Astrocyte (in vitro differentiated cells and primary cell): ENCODE results near the gene SLC22A4. TPM values are rescaled to one million over a fixed set of nuclear protein-coding genes. Genes with fewer than 3 reads are reported as not detected.

Source experiments
- DNase-seq: peaks from one replicate; pipeline ENCODE4 v3.0.0-alpha.2; 2010; ENCODE audit warnings: low read depth
- FAIRE-seq: peaks from 2 replicates; lab custom pipeline; 2011; peaks lifted over from hg19 to GRCh38; lab: Jason Lieb, UNC
- H2AFZ ChIP-seq: 2 replicates; pipeline ENCODE4 v1.6.0; 2012; ENCODE audit warnings: low read depth, low read length, inconsistent platforms
- H3K27ac ChIP-seq: 2 replicates; pipeline ENCODE4 v1.5.1; 2011; ENCODE audit warnings: low read depth, low read length, inconsistent platforms
- H3K27me3 ChIP-seq: 2 replicates; pipeline ENCODE4 v1.6.0; 2011; ENCODE audit warnings: low read length, inconsistent platforms; ENCODE audit not compliant: insufficient read depth
- H3K36me3 ChIP-seq: 2 replicates; pipeline ENCODE4 v1.5.1; 2011; ENCODE audit warnings: low read length, inconsistent platforms; ENCODE audit not compliant: insufficient read depth
- H3K4me1 ChIP-seq: 2 replicates; pipeline ENCODE4 v1.5.1; 2011; ENCODE audit warnings: low read length, inconsistent platforms; ENCODE audit not compliant: insufficient read depth
- H3K4me2 ChIP-seq: 2 replicates; pipeline ENCODE4 v1.6.0; 2012; ENCODE audit warnings: low read length, inconsistent platforms
- H3K4me3 ChIP-seq: 2 replicates; pipeline ENCODE4 v1.5.1; 2011; ENCODE audit warnings: low read depth, mild to moderate bottlenecking, low read length, inconsistent platforms; ENCODE audit not compliant: insufficient read depth
- H3K79me2 ChIP-seq: 2 replicates; pipeline ENCODE4 v1.6.0; 2012; ENCODE audit warnings: mild to moderate bottlenecking, low read length, inconsistent platforms; ENCODE audit not compliant: insufficient read depth
- H3K9ac ChIP-seq: 2 replicates; pipeline ENCODE4 v1.6.0; 2012; ENCODE audit warnings: mild to moderate bottlenecking, low read length, inconsistent platforms
- H3K9me3 ChIP-seq: 2 replicates; pipeline ENCODE4 v1.5.1; 2012; ENCODE audit warnings: low read depth, mild to moderate bottlenecking, low read length, inconsistent platforms; ENCODE audit not compliant: insufficient read depth
- H4K20me1 ChIP-seq: 2 replicates; pipeline ENCODE4 v1.6.0; 2012; ENCODE audit warnings: low read length, inconsistent platforms; ENCODE audit not compliant: insufficient read depth
- H3K27ac Mint-ChIP-seq: one replicate; pipeline ENCODE4 v1.8.0; 2021; ENCODE audit warnings: mild to moderate bottlenecking, mixed read lengths; ENCODE audit not compliant: unreplicated experiment
- H3K27me3 Mint-ChIP-seq: one replicate; pipeline ENCODE4 v1.8.0; 2021; ENCODE audit warnings: low read depth, mixed read lengths; ENCODE audit not compliant: unreplicated experiment
- H3K36me3 Mint-ChIP-seq: one replicate; pipeline ENCODE4 v1.8.0; 2021; ENCODE audit warnings: low read depth, mixed read lengths; ENCODE audit not compliant: unreplicated experiment
- H3K4me1 Mint-ChIP-seq: one replicate; pipeline ENCODE4 v1.8.0; 2021; ENCODE audit warnings: low read depth, mixed read lengths; ENCODE audit not compliant: unreplicated experiment
- H3K4me3 Mint-ChIP-seq: one replicate; pipeline ENCODE4 v1.8.0; 2021; ENCODE audit warnings: mild to moderate bottlenecking, moderate library complexity, mixed read lengths; ENCODE audit not compliant: unreplicated experiment
- H3K9me3 Mint-ChIP-seq: one replicate; pipeline ENCODE4 v1.8.0; 2021; ENCODE audit warnings: mild to moderate bottlenecking, mixed read lengths; ENCODE audit not compliant: unreplicated experiment
- EZH2 ChIP-seq: IDR thresholded peaks from 2 replicates; pipeline ENCODE4 v1.6.1; 2012; ENCODE audit warnings: mild to moderate bottlenecking, low read length, inconsistent platforms; ENCODE audit not compliant: insufficient read depth
- total RNA-seq: library from RNA; stranded (reverse); gene quantifications from 2 replicates; pipeline ENCODE4 v1.2.1, GENCODE V29; 2021
- TF ChIP-seq, protein P1 (sequence below): IDR thresholded peaks from 2 replicates; pipeline ENCODE4 v1.5.1; 2011; ENCODE audit warnings: low read depth, mild to moderate bottlenecking, inconsistent platforms, low read length, moderate library complexity; ENCODE audit not compliant: insufficient read depth

SLC22A4 gene
- total RNA-seq, 1 donor from 2014 or later = 4.5 TPM

DNA sequence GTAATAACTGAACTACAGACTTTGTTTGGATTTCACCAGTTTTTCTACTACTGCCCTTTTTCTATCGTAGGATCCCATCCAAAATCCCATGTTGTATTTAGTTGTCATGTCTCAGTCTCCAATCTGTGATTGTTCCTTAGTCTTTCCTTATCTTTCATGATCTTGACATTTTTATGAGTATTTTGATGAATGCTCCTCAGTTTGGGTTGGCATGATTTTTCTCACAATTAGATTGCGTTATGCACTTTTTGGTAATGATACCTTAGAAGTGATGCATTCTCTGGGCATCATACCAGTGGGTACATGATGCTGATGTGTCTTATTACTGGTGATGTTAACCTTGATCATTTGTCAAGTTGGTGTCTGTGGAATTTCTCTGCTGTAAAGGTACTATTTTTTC lies 5.7 kb downstream of the SLC22A4 start:
- H3K27me3 Mint-ChIP-seq = no peaks in the 10 kb centered on the region
- Histone ChIP-seq H3K4me2 (no peak overlapping the region), H3K27me3 (no peaks in the 10 kb centered on the region), H3K79me2 (peaks cover 52% of the 10 kb centered on the region), H3K4me3 (no peak overlapping the region), H3K27ac (no peak overlapping the region), H3K9ac (no peak overlapping the region), H4K20me1 (peaks cover 14% of the 10 kb centered on the region), H3K4me1 (peaks cover 17% of the 10 kb centered on the region), H2AFZ (no peak overlapping the region), H3K36me3 (no peaks in the 10 kb centered on the region), H3K9me3 (no peaks in the 10 kb centered on the region)
- no peak overlapping the region for H3K27ac Mint-ChIP-seq
- H3K36me3 Mint-ChIP-seq = peaks cover 2% of the 10 kb centered on the region
- peaks cover 4% of the 10 kb centered on the region for H3K9me3 Mint-ChIP-seq
- DNase-seq (no peak), FAIRE-seq (no peak)
- no peak for TF ChIP-seq EZH2
- TF ChIP-seq, protein P1, sequence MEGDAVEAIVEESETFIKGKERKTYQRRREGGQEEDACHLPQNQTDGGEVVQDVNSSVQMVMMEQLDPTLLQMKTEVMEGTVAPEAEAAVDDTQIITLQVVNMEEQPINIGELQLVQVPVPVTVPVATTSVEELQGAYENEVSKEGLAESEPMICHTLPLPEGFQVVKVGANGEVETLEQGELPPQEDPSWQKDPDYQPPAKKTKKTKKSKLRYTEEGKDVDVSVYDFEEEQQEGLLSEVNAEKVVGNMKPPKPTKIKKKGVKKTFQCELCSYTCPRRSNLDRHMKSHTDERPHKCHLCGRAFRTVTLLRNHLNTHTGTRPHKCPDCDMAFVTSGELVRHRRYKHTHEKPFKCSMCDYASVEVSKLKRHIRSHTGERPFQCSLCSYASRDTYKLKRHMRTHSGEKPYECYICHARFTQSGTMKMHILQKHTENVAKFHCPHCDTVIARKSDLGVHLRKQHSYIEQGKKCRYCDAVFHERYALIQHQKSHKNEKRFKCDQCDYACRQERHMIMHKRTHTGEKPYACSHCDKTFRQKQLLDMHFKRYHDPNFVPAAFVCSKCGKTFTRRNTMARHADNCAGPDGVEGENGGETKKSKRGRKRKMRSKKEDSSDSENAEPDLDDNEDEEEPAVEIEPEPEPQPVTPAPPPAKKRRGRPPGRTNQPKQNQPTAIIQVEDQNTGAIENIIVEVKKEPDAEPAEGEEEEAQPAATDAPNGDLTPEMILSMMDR = no peak
- no peak overlapping the region for H3K4me3 Mint-ChIP-seq
- H3K4me1 Mint-ChIP-seq = peaks cover 9% of the 10 kb centered on the region

DNA sequence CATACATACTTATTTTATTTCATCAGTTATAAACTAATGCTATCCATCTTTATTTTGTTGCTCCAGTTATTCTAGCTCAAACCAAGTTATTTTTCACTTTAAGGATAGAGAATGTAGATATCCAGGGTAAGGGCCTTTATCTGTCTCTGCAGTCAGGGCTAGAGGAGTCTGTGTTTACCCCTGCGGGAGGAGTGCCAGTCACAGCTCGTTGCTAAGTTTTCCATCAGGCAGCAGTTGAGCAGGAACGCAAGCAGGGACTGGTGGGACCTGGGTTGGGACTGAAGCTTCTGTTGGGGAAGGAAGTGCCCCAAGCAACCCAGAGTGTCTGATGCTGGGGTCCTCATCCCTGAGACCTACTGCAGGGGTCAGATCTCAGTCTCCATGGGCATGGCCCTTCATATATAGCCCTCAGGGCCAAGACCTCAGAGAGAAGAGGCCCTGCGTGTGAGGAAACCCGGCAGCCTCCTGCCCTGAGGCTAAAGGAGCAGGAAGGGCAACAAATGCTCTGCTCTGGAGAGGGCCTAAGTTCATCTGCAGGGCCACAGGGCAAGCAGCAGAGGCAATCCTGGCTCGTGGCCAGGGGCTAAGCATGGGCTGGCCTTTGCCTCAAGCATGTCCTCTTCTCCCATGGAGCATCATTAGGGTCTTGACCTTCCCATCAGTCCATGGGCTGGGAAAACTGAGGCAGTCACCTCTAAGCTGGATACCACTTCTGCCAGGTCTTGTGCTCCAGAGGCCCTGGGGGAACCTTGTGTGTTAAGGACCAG lies 6.6 kb downstream of the SLC22A4 start:
- Histone ChIP-seq H3K4me2 (no peak overlapping the region), H3K9me3 (no peaks in the 10 kb centered on the region), H3K79me2 (peaks cover 43% of the 10 kb centered on the region), H3K27ac (no peak overlapping the region), H3K4me1 (peaks cover 11% of the 10 kb centered on the region), H3K4me3 (no peak overlapping the region), H3K9ac (no peak overlapping the region), H2AFZ (no peak overlapping the region), H3K27me3 (no peaks in the 10 kb centered on the region), H4K20me1 (peaks cover 14% of the 10 kb centered on the region), H3K36me3 (no peaks in the 10 kb centered on the region)
- peaks cover 5% of the 10 kb centered on the region for H3K4me1 Mint-ChIP-seq
- H3K9me3 Mint-ChIP-seq = peaks cover 7% of the 10 kb centered on the region
- DNase-seq (no peak), FAIRE-seq (no peak)
- TF ChIP-seq EZH2 = no peak
- TF ChIP-seq, protein P1 = no peak
- H3K4me3 Mint-ChIP-seq = no peak overlapping the region
- no peaks in the 10 kb centered on the region for H3K27me3 Mint-ChIP-seq
- H3K36me3 Mint-ChIP-seq = peaks cover 7% of the 10 kb centered on the region
- no peak overlapping the region for H3K27ac Mint-ChIP-seq
